NCI-H82 (cell line): ENCODE measurements around the gene OTOA.
"Not testable (repeated sequence)": the region's sequence is repeated elsewhere in the genome, so short reads cannot be mapped to it uniquely, and the experiment has no call there.

Experiments
- DNase-seq: peaks from one replicate; lab custom pipeline; 2025; lab: John Stamatoyannopoulos, UW

OTOA gene

DNA sequence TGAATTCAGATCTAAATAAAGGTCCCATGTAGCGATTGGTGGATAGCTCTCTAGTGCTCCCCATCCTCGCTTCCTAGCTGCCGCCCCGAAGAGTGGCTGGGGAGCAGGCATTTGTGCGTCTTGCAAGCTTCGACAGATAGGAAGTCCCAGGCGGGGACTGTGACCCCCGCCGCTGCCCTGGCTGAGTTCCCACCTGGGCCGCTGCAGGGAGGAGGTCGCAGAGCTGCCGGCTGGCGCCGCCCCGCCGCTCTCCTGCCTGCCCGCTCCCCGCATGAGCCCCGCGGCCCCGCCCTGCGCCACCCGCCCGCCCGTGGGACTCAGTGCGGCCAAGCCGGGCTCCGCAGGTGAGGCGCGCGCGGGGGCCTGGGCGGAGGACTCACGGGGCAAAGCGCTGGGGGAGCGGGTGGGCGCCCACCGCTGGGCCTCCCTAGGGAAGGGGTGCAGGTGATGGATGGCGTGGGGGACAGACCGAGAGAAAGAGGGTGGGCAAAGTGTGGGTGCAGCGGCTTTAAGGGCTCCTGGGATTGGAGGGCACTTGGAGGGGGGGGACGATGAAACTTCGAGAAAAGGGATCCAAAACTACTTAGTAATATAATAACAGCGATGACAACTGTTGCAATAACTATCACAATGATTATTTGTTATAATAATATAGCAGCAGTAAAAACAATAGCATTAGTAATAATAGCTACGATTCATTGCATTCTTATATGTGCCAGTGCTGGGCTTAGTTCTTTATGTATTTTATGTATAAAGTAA is at the start of gene OTOA:
Gene OTOA, plus strand, starts transcription at position 80 of the 759 bp plus-strand sequence. CDS start 14,547 bp downstream, outside the sequence.
- DNase-seq: peak; percentile 16

DNA sequence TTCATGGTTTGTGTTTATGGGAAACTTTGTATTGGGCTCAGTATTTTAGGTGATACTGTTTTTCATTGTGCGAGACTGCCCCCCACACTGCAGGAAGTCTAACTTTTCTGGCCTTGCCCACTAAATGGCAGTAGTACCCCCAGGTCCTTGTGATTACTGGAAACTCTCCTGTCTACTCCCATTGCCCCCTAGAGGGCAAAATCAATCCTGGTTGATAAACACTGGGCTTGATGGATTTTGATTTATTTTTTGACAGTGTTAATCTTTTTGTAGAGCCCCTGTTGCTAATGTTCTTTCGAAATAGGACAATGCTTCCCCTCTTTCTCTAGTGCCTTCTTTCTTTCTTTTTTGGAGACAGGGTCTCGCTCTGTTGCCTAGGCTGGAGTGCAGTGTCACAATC is 48.9 kb upstream of the OTOA start:
- DNase-seq: peak; percentile 36

DNA sequence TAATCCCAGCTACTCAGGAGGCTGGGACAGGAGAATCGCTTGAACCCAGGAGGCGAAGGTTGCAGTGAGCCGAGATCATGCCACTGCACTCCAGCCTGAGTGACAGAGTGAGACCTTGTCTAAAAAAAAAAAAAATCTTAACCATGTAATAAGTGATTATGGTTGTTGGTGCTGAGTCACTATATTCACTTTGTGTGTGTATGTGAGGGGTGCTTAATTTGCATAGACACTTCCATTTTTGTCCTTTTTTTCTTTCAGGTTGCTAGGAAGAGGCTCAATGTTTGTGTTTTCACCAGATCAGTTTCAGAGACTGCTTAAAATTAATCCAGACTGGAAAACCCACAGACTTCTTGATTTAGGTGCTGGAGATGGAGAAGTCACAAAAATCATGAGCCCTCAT is 46.2 kb upstream of the OTOA start:
- DNase-seq: no peak

DNA sequence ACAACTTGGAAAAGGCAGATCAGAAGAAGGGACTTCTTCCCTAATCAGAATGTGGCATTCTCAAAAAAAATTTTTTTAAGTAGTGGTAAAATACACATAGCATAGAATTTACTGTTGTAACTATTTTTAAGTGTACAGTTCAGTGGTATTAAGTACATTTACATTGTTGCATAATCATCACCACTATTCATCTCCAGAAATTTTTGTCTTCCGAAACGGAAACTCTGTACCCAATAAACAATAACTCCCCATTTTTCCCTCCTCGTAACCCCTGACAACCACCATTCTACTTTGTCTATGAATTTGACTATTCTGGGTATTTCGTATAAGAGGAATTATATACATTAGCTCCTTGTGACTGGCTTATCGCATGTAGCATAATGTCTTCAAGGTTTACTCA is 45.5 kb upstream of the OTOA start:
- no peak for DNase-seq

DNA sequence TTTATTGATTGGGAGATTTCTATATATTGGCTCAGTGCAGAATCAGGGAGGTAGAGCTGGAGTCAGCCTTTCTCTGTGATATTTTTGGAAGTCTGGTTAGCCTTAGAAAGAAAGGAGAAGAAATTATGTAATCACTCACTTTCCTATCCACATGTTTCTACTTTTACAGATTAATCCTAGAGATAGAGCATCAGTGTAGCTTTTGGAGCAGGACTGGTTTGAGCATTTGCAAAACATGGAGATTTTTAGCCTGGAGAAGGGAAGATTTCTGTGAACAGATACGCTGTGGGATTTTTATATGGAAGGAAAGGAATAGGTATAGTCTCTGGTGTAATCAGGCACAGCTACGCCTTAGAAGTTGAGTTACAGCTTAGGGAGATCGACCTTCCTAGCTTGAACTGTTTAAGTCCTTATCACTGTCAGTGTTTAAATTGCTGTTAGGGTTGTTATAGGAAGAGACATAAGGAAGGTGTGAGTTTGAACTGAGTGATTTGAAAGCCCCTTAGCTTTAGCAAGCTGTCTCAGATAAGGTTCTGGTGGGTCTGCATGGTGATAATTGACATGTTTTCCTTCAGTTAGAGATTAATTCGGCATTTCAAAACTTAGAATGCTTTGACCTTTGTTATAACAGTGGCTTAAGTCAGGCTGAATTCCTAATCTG is 43.9 kb upstream of the OTOA start:
- DNase-seq: peak; percentile 46

DNA sequence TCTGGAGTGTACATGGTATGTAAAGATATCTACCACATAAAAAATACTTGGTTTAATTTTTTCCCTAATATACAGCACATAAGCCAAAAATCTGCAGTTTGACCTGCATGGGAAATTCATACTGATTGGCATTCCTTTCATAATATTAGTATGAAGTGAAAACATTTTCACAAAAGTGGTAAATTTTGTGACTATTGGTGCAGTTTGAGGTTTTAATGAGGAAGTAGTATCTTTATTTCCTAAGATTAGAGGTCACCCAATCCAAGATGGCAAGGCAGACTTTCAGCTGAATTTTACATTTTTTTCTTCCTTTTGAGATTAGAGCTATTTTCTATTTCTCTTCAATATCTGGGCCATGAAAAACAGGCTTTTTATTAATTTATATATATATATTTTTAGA is 43.2 kb upstream of the OTOA start:
- DNase-seq: no peak

DNA sequence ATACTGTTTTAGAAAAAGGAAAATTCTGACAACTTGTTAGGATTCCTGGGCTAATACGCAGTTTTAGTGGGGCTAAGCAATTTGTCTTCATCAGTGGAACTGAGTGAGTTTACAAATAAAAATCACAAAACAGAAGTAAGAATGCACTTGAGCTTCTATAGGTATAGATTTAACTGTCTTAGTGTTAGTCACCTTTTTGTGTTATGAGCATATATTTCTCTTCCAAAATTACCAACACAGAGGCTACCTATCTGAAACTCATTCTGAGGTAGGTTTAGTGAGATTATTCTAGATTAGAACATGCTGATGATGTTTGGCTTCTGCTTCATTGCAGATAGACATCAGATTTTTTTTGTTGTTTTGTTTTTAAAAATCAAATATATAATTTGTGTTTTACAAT is 41.2 kb upstream of the OTOA start:
- no peak for DNase-seq

DNA sequence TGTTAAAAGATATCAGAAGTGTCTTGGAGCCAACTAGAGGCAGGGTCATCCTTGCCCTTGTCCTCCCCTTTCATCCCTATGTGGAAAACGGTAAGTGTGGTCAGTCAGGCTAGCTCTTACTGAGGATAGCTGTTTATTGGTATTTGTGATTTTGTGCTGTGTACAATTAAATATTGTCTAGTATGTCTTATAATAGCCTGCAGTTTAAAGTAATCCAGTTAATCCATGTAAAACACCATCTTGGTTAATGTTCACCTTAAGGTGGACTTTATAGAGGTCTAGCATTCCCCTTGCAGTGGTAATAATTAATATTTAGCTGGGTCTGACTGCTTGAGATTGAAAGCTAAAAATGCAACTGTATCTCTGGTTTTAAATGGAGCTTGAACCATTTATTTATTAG is 38.7 kb upstream of the OTOA start:
- DNase-seq: no peak

DNA sequence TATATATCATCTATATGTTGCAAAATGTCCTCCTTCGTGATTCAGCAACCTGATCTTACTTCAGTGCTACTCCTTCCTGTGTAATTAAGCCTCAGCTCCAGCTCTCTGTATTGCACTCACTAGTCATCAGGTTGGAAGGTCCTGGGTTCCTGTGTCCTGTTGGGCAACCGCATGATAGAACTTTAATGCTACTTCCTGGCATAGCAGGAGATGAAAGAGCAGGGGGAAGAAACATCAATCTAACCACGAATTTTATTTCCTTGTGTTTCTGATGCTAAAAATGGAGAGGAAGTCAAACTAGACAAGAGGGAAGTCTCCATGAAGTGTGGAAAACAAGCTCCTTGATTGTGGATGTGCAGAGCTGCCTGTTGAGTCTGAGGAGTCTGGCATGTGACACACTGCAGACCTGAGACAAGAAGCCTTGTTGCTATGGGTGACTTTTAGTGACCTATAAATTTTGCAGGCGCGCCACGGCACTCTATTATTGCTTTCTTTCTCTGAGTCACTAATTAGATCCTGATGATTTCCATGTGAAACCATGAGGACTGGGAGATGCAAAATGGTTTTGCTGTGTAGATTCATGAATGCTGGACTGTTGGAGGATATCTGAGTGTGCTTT is 37.0 kb upstream of the OTOA start:
- DNase-seq: no peak

DNA sequence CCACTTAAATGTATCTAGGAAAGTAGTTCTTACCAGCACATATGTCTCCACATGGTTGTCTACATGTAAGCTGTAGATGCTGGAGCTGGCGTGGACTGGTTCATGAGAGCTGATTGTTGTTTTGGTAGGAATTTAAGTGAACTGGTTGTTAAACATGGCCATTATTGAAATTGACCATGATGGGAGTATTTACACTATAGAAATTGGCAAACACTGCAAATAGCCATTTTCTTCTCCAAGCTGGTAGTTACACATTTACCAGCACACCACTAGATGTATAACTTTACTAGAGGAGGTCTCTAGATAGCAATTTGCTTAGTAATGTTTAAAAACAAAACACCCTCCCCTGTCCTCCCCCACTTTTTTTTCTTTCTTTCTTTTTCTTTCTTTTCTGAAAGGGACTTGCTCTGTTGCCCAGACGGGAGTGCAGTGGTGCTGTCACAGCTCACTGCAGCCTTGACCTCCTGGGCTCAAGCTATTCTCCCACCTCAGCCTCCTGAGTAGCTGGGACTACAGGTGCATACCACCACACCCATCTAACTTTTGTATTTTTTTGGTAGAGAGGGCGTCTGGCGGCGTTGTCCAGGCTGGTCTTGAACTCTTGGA is 35.5 kb upstream of the OTOA start:
- no peak for DNase-seq

DNA sequence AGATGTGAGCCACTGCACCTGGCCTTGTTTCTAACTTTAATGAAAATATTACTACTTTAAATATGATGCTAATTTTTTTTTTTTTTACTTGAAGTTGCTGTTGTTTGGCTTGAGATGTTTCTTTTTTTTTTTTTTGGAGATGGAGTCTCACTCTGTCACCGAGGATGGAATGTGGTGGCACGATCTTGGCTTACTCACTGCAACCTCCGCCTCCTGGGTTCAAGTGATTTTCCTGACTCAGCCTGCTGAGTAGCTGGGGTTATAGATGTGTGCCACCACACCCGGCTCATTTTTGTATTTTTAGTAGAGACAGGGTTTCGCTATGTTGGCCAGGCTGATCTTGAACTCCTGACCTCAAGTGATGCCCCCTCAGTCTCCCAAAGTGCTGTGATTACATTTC is 35.0 kb upstream of the OTOA start:
- DNase-seq: no peak

DNA sequence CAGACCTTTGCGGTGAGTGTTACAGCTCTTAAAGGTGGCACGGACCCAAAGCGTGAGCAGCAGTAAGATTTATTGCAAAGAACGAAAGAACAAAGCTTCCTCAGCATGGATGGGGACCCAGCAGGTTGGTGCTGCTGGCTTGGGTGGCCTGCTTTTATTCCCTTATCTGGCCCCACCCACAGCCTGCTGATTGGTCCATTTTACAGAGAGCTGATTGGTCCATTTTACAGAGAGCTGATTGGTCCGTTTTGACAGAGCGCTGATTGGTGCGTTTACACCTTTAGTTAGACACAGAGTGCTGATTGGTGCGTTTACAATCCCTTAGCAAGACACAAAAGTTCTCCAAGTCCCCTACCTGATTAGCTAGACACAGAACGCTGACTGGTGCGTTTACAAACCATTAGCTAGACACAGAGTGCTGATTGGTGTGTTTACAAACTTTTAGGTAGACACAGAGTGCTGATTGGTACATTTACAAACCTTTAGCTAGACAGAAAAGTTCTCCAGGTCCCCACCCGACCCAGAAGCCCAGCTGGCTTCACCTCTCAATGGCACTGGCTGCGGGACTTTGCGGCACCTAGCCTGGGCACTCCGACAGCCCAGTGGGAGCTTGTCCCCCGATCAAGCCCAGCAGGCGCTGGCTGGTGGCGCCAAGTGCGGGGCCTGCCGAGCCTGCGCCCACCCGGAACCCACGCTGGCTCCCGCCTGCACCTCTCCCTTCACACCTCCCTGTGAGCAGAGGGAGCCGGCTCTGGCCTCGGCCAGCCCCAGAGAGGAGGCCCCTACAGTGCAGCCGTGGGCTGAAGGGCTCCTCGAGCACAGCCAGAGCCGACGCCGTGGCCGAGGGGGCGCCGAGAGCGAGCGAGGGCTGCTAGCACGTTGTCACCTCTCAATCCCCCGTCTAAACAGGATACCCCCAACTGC is 33.9 kb upstream of the OTOA start:
- DNase-seq: not testable (repeated sequence)

DNA sequence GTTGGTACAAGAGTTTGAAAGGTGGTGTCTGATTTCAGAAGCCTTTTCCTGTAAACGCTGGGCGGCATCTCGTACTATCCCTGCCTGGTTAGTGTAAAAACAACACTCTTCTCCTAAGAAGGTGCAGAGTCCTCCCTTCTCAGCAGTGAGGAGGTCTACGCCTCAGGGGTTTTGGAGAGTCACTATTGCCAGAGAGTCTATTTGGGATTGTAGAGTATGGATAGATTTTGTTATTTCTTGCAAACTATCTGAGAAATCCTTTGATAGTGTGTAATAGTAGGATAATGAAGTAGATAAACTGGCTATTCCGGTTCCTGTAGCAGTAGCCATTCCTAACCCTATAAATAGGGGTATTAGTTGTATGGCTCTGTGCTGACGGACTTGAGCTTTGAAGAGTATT is 32.9 kb upstream of the OTOA start:
- not testable (repeated sequence) for DNase-seq

DNA sequence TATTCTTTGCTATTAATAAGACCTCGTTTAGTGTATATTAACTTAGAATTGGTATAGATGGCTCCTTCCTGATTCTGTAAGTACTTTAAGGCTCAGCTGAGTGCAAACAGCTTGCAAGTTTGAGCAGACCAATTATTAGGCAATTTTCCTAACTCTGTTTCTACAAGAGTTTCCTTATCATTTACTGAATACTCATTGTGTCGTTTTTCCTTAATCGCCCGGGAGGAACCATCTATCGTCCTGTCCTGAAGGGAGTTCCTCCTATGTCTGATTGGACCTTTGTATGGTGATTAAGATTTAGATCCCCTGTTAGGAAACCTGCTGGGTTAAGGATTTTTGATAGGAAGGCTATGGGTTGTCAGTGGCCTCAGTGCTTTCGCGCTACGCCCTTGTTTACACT is 32.4 kb upstream of the OTOA start:
- DNase-seq: not testable (repeated sequence)

DNA sequence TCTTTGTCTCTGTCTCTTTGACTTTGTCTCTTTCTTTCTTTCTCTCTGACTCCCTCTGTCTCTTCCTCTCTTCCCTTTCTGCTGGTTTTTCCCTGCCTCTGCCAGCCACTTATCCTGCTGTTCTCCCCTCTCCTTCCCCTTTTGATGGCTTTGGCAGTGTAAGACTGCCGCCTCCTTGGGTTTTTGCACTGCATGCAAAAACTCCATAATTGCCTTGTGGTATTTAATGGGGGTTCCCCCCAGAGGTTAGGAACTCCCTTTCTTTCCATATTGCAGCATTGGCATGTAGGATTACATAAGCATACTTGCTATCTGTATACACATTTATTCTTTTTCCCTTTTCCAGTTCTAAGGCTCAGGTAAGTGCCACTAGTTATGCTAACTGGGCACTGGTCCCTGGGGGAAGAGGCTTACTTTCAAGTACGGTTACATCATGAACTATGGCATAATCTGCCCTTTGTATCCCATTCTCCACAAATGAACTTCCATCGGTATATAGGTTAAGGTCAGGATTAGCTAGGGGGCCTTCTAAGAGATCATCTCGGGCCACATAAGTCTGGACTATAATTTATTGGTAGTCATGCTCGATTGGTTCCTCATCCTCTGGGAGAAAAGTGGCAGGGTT is 31.7 kb upstream of the OTOA start:
- not testable (repeated sequence) for DNase-seq

DNA sequence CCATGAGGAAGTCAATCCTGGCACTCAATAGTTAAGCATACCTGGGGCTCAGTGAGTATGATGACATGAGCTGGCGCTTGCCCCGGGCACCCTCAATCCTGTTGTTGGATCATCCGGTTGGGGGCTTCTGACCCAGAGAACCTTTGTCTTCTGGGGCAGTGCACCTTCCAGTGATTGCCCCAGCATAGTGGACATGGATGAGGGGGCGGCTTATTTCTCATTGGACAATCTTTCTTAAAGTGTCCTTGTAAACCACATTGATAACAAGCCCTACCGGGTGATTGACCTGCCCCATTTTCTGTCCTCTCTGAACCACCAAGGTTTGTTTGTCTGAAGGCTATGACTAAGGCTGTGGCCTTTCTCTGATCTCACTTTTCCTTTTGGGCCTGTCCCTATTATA is 29.6 kb upstream of the OTOA start:
- DNase-seq: no peak

DNA sequence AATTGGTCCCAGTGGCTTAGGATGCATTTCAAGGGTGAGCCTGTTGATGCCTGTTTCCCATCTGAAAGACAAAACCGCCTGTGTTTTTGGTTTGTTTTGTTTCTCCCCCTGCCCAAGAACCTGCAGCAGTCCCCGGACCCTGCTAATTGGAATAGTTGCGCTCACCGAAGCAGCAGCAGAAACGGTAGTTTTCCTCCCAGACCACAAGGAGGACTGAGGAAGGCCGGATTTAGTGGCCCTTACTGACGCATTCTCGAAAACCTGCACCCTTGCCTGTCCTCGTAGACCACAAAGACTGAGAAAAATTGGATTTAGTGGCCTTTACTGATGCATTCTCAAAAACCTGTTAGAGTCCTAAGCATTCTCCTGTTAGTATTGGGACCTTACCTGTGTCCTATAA is 28.1 kb upstream of the OTOA start:
- DNase-seq: not testable (repeated sequence)

DNA sequence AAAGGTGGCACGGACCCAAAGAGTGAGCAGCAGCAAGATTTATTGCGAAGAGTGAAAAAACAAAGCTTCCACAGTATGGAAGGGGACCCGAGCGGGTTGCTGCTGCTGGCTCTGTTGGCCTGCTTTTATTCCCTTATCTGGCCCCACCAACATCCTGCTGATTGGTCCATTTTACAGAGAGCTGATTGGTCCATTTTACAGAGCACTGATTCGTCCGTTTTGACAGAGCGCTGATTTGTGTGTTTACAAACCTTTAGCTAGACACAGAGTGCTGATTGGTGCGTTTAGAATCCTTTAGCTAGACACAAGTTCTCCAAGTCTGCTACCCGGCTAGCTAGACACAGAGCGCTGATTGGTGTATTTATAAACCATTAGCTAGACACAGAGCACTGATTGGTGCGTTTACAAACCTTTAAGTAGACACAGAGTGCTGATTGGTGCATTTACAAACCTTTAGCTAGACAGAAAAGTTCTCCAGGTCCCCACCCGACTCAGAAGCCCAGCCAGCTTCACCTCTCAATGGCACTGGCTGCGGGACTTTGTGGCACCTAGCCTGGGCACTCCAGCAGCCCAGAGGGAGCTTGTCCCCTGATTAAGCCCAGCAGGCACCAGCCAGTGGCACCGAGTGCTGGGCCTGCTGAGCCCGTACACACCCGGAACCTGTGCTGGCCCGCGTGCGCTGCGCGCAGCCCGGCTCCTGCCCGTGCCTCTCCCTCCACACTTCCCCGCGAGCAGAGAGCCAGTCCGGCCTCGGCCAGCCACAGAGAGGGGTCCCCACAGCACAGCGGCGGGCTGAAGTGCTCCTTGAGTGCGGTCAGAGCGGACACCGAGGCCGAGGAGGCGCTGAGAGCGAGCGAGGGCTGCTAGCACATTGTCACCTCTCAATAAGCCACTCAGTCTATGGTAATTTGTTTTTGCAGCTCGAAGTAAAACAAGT is 26.5 kb upstream of the OTOA start:
- no peak for DNase-seq

DNA sequence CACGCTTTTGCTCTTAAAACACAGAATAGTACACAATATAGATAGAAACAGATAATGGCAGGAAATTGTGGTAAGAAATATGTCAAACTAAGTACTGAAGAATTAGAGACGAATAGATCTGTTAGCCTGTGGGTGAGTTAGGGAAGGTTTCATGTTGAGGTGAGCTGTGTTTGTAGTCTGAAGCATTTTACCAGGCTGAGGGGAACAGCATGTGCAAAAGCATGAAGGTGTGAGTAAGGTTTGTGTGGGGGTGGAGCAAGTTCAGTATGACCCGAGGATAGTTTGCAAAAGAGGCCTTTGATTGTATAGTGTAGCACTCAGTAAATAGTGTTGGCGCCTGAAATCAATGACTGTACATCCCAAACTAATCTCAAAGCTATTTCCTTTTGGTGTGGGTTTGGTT is 25.2 kb upstream of the OTOA start:
- DNase-seq: no peak

DNA sequence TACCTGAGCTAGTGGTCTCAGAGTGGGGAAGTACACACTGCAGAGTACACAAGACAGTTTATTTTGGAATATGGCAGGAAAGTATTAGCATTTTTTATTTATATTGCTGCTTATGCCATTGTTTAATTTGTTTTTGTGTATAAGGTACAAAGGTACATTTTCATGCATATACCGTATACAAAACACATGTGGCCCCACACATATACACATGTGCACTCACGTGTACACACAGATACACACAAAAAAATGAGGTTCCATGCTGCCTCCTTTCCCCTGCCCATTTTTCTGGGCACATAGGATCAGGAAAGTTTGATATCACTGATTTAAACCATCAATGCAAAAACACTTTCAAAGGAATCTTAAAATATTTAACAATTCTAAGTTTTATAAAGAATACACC is 24.3 kb upstream of the OTOA start:
- no peak for DNase-seq
